Body of pancreas (tissue), 4 donors: ENCODE results near the gene BPIFB6. TPM values are rescaled to one million over a fixed set of nuclear protein-coding genes. Genes with fewer than 3 reads are reported as not detected.

Source experiments
- ATAC-seq: fragments of 150-250 bp; one replicate; pipeline ENCODE4 v1.9.1; 2016
- DNase-seq, 4 donors: peaks; one replicate each; pipeline ENCODE4 v3.0.0-alpha.2; 2019
- H3K27ac ChIP-seq, 4 donors: fragments of 200-600 bp; sonication (generic); 1 replicate in 3 of 4; 2 replicates in 1 of 4; pipeline versions ENCODE4 v1.5.1 to v1.6.1; 2016 to 2019; ENCODE audit warnings: mild to moderate bottlenecking in 1 of 4, mixed read lengths in 1 of 4, moderate library complexity in 1 of 4
- H3K27me3 ChIP-seq, 2 donors: fragments of 200-600 bp; sonication (generic); one replicate each; pipeline ENCODE4 v1.6.0; 2016; ENCODE audit warnings: mild to moderate bottlenecking in 1 of 2
- H3K36me3 ChIP-seq, 2 donors: fragments of 200-600 bp; sonication (generic); replicated peaks in 1 of 2; 2 replicates each; pipeline ENCODE4 v1.5.1; 2016; ENCODE audit warnings: low read depth in 2 of 2; ENCODE audit not compliant: insufficient read depth in 1 of 2
- H3K4me1 ChIP-seq: fragments of 200-600 bp; sonication (generic); one replicate; pipeline ENCODE4 v1.6.0; 2016
- H3K4me3 ChIP-seq, 2 donors: fragments of 200-600 bp; sonication (generic); 1 replicate in 1 of 2; 2 replicates in 1 of 2; pipeline ENCODE4 v1.5.1; 2016 to 2019
- H3K9me3 ChIP-seq, 3 donors: fragments of 200-600 bp; sonication (generic); 1 replicate in 2 of 3; 2 replicates in 1 of 3; pipeline ENCODE4 v1.5.1; 2016
- POLR2A ChIP-seq, 3 donors: fragments of 450-650 bp; IDR thresholded peaks; one replicate each; pipeline ENCODE4 v1.6.1; 2016; ENCODE audit warnings: antibody characterized with exemption in 3 of 3, mild to moderate bottlenecking in 2 of 3
- WGBS, 2 donors: methylation state at CpG; one replicate each; pipeline ENCODE4 v1.1.5; 2017; 5-methylcytosine and 5-hydroxymethylcytosine counted together
- intact Hi-C: fragments of 100-400 bp; cut with DNase I; formaldehyde crosslinking; loops from one replicate; pipeline ENCODE4 v1.15.1; 2023
- total RNA-seq, 2 donors: library from RNA; depleted of rRNA; stranded (reverse); fragments of >200 nt; gene quantifications; one replicate each; pipeline ENCODE4 v1.1.0, GENCODE V29; 2016
- TF ChIP-seq, protein P1 (sequence below), 7 experiments: fragments of 450-650 bp in 4 of 7; fragments of 200-600 bp in 3 of 7; sonication (generic) in 3 of 7; IDR thresholded peaks; one replicate each; pipeline ENCODE4 v1.5.1; 2016 to 2019; ENCODE audit warnings: antibody characterized with exemption in 7 of 7

The BPIFB6 gene, protein sequence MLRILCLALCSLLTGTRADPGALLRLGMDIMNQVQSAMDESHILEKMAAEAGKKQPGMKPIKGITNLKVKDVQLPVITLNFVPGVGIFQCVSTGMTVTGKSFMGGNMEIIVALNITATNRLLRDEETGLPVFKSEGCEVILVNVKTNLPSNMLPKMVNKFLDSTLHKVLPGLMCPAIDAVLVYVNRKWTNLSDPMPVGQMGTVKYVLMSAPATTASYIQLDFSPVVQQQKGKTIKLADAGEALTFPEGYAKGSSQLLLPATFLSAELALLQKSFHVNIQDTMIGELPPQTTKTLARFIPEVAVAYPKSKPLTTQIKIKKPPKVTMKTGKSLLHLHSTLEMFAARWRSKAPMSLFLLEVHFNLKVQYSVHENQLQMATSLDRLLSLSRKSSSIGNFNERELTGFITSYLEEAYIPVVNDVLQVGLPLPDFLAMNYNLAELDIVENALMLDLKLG
- not detected for total RNA-seq

DNA sequence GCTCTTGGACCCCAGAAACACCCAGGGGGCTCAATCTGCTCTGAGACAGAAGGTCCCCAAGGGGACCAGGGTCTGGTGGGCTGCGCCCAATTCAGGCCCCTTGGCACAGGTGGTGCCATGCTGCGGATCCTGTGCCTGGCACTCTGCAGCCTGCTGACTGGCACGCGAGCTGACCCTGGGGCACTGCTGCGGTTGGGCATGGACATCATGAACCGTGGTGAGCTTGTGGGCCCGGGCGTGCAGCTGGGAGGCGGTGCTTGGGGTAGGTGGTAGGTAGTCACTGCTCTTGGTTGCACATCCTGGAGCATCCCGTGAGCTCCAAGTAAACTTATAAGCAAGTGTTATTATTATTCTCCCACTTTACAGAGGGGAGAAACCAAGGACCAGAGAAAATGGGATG lies at the start of gene BPIFB6:
BPIFB6 (plus strand) TSS at position 118 of the 400 bp plus-strand sequence; CDS start at position 118, 0 bp downstream.
- no peaks in the 10 kb centered on the region for H3K9me3 ChIP-seq
- TF ChIP-seq POLR2A (IDR thresholded peaks at IDR 0.05) = no peak
- TF ChIP-seq, protein P1, sequence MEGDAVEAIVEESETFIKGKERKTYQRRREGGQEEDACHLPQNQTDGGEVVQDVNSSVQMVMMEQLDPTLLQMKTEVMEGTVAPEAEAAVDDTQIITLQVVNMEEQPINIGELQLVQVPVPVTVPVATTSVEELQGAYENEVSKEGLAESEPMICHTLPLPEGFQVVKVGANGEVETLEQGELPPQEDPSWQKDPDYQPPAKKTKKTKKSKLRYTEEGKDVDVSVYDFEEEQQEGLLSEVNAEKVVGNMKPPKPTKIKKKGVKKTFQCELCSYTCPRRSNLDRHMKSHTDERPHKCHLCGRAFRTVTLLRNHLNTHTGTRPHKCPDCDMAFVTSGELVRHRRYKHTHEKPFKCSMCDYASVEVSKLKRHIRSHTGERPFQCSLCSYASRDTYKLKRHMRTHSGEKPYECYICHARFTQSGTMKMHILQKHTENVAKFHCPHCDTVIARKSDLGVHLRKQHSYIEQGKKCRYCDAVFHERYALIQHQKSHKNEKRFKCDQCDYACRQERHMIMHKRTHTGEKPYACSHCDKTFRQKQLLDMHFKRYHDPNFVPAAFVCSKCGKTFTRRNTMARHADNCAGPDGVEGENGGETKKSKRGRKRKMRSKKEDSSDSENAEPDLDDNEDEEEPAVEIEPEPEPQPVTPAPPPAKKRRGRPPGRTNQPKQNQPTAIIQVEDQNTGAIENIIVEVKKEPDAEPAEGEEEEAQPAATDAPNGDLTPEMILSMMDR (IDR thresholded peaks at IDR 0.05) = no peak
- H3K27ac ChIP-seq = no peak within 1 kb of the TSS
- no peaks in the 10 kb centered on the region for H3K36me3 ChIP-seq
- no peaks in the 10 kb centered on the region for H3K4me1 ChIP-seq
- DNase-seq (no peak), ATAC-seq (no peak)
- no peaks in the 10 kb centered on the region for H3K27me3 ChIP-seq
- intact Hi-C loops = no loop called here
- no peak within 1 kb of the TSS for H3K4me3 ChIP-seq
- 67 to 77% methylated on average over 1 to 10 of the region's 10 CpGs for WGBS, 2 donors

- no peaks in the 10 kb centered on the region for H3K36me3 ChIP-seq
- TF ChIP-seq, protein P1 (IDR thresholded peaks at IDR 0.05) = no peak
- no peak for TF ChIP-seq POLR2A (IDR thresholded peaks at IDR 0.05)
- peak; percentile 38 for ATAC-seq
These were observed 48.6 kb upstream of the BPIFB6 start for GRCh38 chr20:32982617-32983458.

GRCh38 chr20:32983459-32984112 lies 47.9 kb upstream of the BPIFB6 start:
- DNase-seq = no peak
- no peaks in the 10 kb centered on the region for H3K9me3 ChIP-seq
- no peak overlapping the region for H3K4me3 ChIP-seq
- intact Hi-C loops = no loop called here
- 71 to 81% methylated on average over 12 of the region's 12 CpGs for WGBS, 2 donors
- TF ChIP-seq POLR2A (IDR thresholded peaks at IDR 0.05) = no peak
- TF ChIP-seq, protein P1 (IDR thresholded peaks at IDR 0.05) = no peak
- no peaks in the 10 kb centered on the region for H3K27me3 ChIP-seq
- ATAC-seq = no peak
- no peaks in the 10 kb centered on the region for H3K4me1 ChIP-seq
- H3K27ac ChIP-seq = no peak overlapping the region
- H3K36me3 ChIP-seq = no peaks in the 10 kb centered on the region

More at GRCh38 chr20:32982617-32983458, 48.6 kb upstream of the BPIFB6 start:
- Histone ChIP-seq H3K4me1 (no peaks in the 10 kb centered on the region), H3K27me3 (no peaks in the 10 kb centered on the region), H3K9me3 (no peaks in the 10 kb centered on the region), H3K27ac (no peak overlapping the region), H3K4me3 (no peak overlapping the region)
- DNase-seq = peak; percentile 25 to 53 (median 40)
- WGBS, 2 donors = 46 to 57% methylated on average over 6 to 10 of the region's 10 CpGs
- intact Hi-C loops = no loop called here

GRCh38 chr20:32984196-32984595 lies 47.3 kb upstream of the BPIFB6 start:
- no peaks in the 10 kb centered on the region for H3K9me3 ChIP-seq
- no peak for ATAC-seq
- no peak overlapping the region for H3K27ac ChIP-seq
- no peaks in the 10 kb centered on the region for H3K4me1 ChIP-seq
- no peak for DNase-seq
- TF ChIP-seq, protein P1 (IDR thresholded peaks at IDR 0.05) = no peak
- TF ChIP-seq POLR2A (IDR thresholded peaks at IDR 0.05) = no peak
- H3K4me3 ChIP-seq = no peak overlapping the region
- no peaks in the 10 kb centered on the region for H3K36me3 ChIP-seq
- H3K27me3 ChIP-seq = no peaks in the 10 kb centered on the region
- 70 to 71% methylated on average over 7 of the region's 7 CpGs for WGBS, 2 donors
- intact Hi-C loops = no loop called here
